Ishikawa (cell line): ENCODE results near the gene MRPL41.

Experiments
- CEBPB ChIP-seq: IDR thresholded peaks from 2 replicates; pipeline ENCODE4 v1.6.1; 2012
- CREB1 ChIP-seq: IDR thresholded peaks from 2 replicates; pipeline ENCODE4 v1.6.1; 2012; ENCODE audit warnings: low read depth
- EGR1 ChIP-seq: IDR thresholded peaks from 2 replicates; pipeline ENCODE4 v1.6.1; 2012
- EP300 ChIP-seq: IDR thresholded peaks from 2 replicates; pipeline ENCODE4 v1.6.1; 2012; ENCODE audit warnings: borderline replicate concordance
- FOXM1 ChIP-seq: IDR thresholded peaks from 2 replicates; pipeline ENCODE4 v1.6.1; 2012; ENCODE audit warnings: low read depth, borderline replicate concordance
- MAX ChIP-seq: IDR thresholded peaks from 2 replicates; pipeline ENCODE4 v1.6.1; 2012
- NFIC ChIP-seq: IDR thresholded peaks from 2 replicates; pipeline ENCODE4 v1.6.1; 2012
- RAD21 ChIP-seq: IDR thresholded peaks from 2 replicates; pipeline ENCODE4 v1.6.1; 2012; ENCODE audit warnings: low read depth
- REST ChIP-seq: IDR thresholded peaks from 2 replicates; pipeline ENCODE4 v1.6.1; 2012; ENCODE audit warnings: low read depth, mild to moderate bottlenecking
- TAF1 ChIP-seq: IDR thresholded peaks from 2 replicates; pipeline ENCODE4 v1.6.1; 2012; ENCODE audit warnings: low read depth, mild to moderate bottlenecking
- TCF12 ChIP-seq: IDR thresholded peaks from 2 replicates; pipeline ENCODE4 v1.6.1; 2012; ENCODE audit warnings: low read depth
- TEAD4 ChIP-seq: IDR thresholded peaks from 2 replicates; pipeline ENCODE4 v1.6.1; 2012
- USF1 ChIP-seq: IDR thresholded peaks from 2 replicates; pipeline ENCODE4 v1.6.1; 2012
- YY1 ChIP-seq: IDR thresholded peaks from 2 replicates; pipeline ENCODE4 v1.6.1; 2012; ENCODE audit warnings: low read depth
- ZBTB7A ChIP-seq: IDR thresholded peaks from 2 replicates; pipeline ENCODE4 v1.6.1; 2012; ENCODE audit warnings: low read depth

Gene MRPL41

GRCh38 chr9:137575364-137575715, 23.7 kb downstream of the MRPL41 start:
- TF ChIP-seq TCF12: no peak
- TF ChIP-seq EP300: no peak
- TF ChIP-seq TEAD4: no peak
- TF ChIP-seq TAF1: no peak
- no peak for TF ChIP-seq REST
- no peak for TF ChIP-seq USF1
- TF ChIP-seq RAD21: no peak

GRCh38 chr9:137575716-137576411, 24.2 kb downstream of the MRPL41 start:
- TF ChIP-seq YY1 (no peak), CEBPB (no peak), ZBTB7A (no peak), CREB1 (no peak), USF1 (no peak), EP300 (no peak), TAF1 (no peak), NFIC (no peak), REST (no peak), TCF12 (no peak), EGR1 (no peak), TEAD4 (no peak), RAD21 (no peak), FOXM1 (no peak)

GRCh38 chr9:137578518-137579258, 27.0 kb downstream of the MRPL41 start, which contains the start of gene DPH7:
Gene DPH7, minus strand, starts transcription at chr9:137578925. Its CDS starts 148 bp downstream, at chr9:137578777.
- no peak for TF ChIP-seq FOXM1
- no peak; the same call in 1 of the 2 replicates for TF ChIP-seq NFIC
- peak; percentile 80 for TF ChIP-seq TAF1
- peak; percentile 54; the same call in 1 of the 2 replicates for TF ChIP-seq TCF12
- TF ChIP-seq EP300: peak; percentile 17
- no peak for TF ChIP-seq REST
- TF ChIP-seq CEBPB: no peak
- no peak for TF ChIP-seq ZBTB7A
- TF ChIP-seq YY1: peak; percentile 61; the same call in 1 of the 2 replicates
- TF ChIP-seq RAD21: peak; percentile 32; the same call in 1 of the 2 replicates
- peak; percentile 46; the same call in 1 of the 2 replicates for TF ChIP-seq USF1
- no peak for TF ChIP-seq CREB1
- TF ChIP-seq TEAD4: 0 out of 2 replicates have a peak, but pooled peaks have one; percentile 4
- TF ChIP-seq MAX: peak; percentile 77
- no peak; the same call in 1 of the 2 replicates for TF ChIP-seq EGR1

GRCh38 chr9:137579259-137579604, 27.6 kb downstream of the MRPL41 start:
- TF ChIP-seq REST: no peak
- no peak for TF ChIP-seq CEBPB
- no peak for TF ChIP-seq TCF12
- no peak for TF ChIP-seq USF1
- no peak for TF ChIP-seq MAX
- no peak for TF ChIP-seq EGR1
- TF ChIP-seq TEAD4: no peak
